Ramos (cell line): ENCODE results near the gene HSPA14.
"Not testable (repeated sequence)": the region's sequence is repeated elsewhere in the genome, so short reads cannot be mapped to it uniquely, and the experiment has no call there.

Source experiments
- in situ Hi-C: fragments of 300-500 bp; cut with MboI; formaldehyde crosslinking; loops from one replicate; pipeline ENCODE4 v1.14.3; 2022; ENCODE audit warnings: low sequenced_read_pairs; ENCODE audit not compliant: unreplicated experiment

The HSPA14 gene

GRCh38 chr10:14837757-14838581 lies at the start of gene HSPA14, which contains the start of the genes CDNF and MSANTD7:
Gene HSPA14 (plus strand): TSS chr10:14838306. CDS start chr10:14838403, 97 bp downstream.
Gene CDNF (minus strand): TSS chr10:14838037. CDS start chr10:14837946, 91 bp downstream.
Gene MSANTD7 (plus strand): TSS chr10:14838306. CDS start chr10:14842285, 3,979 bp downstream.
- in situ Hi-C loops, result loop anchor here (25.0 kb wide), 1 partner anchor 651 kb away; no protein-coding TSS in a partner anchor

DNA sequence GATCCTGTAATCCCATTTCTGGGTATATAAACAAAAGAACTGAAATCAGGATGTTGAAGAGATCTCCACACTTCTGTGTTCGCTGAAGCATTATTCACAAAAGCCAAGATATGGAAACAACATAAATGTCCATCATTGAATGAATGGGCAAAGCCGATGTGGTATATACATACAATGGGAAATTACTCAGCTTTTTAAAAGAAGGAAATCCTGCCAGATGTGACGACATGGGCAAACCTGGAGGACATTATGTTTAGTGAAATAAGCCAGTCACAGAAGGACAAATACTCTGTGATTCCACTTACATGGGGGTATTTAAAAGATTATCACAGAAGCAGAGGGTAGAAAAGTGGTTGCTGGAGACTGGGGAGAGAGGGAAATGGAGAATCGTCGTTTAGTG lies 39.5 kb upstream of the HSPA14 start:
- in situ Hi-C loops, result no loop called here

DNA sequence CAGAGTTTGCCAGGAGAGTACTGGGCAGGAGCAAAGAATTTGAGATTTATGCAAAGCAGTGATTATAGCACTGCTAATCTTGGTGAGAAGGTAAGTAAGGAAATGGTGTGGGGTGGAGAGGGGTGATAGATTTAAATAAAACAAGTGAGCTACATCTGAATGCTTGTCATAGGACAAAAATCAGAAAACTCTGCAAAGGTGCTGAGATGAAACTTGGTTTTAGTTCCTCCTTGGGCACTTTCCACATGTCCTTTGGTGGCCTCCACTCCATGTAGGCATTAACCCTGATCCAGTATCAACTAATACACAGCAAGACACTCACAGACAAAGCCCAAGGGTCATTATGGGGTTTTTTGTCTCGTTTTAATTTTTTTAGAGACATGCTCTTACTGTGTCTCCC lies 37.7 kb upstream of the HSPA14 start:
- in situ Hi-C loops, result no loop called here

DNA sequence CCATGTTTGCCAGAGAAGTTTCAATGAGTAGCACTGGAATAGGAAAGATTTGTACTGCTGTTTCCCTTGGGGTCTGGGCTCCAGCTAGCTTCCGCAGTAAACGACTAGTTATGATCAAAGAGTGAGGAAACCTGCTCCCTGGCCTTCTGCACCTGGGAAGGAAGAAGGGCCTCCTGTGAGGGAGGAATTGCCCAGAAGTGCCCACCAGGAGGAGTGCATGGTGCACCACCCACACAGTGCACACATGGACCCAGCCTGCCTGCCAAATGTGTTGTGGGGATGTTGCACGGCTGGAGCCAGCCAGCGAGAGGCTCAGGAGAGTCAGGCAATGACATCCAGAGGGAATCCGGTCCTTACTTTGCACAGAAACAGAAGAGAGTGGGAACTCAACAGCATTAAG lies 36.4 kb upstream of the HSPA14 start:
- in situ Hi-C loops, result no loop called here

DNA sequence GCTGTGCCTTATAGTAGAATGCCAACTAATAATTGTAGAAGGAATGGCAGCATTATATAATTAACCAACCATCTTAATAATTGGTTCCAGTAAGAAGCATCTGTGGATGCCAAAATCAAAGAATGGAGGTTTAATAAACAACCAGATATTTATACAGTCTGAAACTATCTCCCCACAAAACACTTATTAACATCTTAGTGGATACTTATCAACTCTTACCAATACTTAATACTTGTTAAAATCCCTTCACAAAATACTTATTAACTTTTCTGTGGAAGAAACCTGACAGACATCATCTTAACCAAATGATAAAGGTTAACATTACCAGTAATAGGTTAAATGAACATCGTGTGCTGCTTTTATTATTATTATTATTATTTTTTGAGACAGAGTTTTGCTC lies 34.3 kb upstream of the HSPA14 start:
- in situ Hi-C loops, result no loop called here

- in situ Hi-C loops, result no loop called here
These were observed 31.8 kb upstream of the HSPA14 start for GRCh38 chr10:14806318-14806717.

DNA sequence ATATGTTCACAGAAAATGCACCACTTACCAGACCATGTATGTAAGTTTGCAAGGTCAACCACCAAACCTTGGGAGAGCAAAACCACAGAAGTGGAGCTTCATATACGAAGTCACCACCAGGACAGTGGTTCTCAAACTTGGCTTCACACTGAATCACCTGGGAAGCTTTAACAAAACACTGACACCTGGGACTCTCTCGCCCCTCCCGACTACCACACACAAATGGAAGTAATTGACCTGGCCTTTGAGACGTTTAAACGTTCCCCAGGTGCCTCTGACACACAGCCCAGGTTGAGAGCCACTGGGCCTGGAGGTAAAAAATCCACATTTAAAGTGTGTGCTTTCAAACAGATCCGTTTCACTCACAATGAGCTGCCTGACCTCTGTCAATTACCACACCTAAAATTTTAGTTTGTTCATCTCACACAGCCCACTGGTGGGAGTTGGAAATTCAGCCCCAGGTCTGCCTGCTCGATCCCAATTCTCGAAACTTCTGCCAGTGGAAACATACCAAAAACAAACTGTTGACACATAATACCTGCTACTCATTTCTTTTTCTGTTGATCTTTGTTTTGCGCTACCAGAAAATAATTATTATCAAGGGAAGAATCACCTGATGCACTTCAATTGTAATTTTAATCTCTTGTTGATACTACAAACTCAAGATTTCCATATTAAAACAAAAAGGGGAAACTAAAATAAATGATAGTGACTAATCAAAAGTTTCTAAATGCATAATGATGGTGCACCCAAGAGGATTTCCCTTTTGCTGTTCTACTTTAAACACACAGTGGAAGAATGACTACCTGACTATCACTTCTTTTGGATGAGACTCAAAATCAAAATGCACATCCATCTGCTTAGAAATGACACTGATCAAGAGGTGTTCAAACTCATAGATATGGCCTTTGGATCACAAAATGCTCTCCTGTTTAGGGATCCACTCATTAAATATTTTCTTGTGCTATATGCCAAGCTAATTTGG lies 26.8 kb upstream of the HSPA14 start:
- in situ Hi-C loops, result no loop called here

DNA sequence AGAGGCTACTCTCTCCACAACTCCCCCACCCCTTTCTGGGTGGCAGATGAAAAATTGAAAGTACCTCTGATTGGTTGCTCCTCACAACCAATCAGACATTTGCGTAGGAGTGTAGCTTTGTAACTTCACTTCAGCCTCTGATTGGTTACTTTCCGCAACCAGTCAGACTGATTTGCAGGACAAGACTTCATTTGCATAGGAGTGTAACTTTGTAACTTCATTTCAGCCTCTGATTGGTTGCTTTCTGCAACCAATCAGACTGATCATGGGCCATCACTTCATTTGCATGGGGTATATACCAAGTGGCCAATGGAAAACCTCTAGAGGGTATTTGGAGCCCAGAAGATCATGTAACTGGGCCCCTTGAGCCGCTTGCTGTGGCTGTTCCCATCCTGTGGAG lies 25.8 kb upstream of the HSPA14 start:
- in situ Hi-C loops, result no loop called here

DNA sequence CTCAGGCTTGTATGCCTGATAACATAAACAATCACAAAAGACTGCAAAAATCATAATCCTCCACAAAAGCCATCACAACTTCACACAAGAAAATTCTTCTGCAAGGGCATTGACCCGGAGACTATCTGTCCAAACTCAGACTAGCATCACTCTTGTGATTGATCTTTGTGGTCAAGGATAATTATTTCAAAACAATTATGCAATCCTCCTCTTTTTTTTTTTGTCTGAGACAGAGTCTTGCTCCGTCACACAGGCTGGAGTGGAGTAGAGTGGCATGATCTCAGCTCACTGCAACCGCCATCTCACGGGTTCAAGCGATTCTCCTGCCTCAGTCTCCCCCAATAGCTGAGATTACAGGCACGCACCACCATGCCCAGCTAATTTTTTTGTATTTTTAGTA lies 22.4 kb upstream of the HSPA14 start:
- in situ Hi-C loops, result no loop called here

GRCh38 chr10:14816717-14817116 lies 21.4 kb upstream of the HSPA14 start:
- in situ Hi-C loops, result not testable (repeated sequence)

GRCh38 chr10:14820010-14820774 lies 17.9 kb upstream of the HSPA14 start:
- in situ Hi-C loops, result loop anchor here (5.0 kb wide), 1 partner anchor 318 kb away; no protein-coding TSS in a partner anchor

DNA sequence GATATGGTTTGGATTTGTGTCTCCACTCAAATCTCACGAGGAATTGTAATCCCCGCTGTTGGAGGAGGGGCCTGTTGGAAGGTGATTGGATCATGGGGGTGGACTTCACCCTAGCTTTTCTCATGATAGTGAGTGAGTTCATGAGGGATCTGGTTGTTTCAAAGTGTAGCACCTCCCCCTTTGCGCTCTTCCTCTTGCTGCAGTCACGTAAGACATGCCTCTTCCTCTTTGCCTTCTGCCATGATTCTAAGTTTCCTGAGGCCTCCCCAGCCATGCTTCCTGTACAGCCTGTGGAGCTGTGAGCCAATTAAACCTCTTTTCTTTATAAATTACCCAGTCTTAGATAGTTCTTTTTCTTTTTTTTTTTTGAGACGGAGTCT lies 17.3 kb upstream of the HSPA14 start:
- in situ Hi-C loops, result loop anchor here (5.0 kb wide), 1 partner anchor 318 kb away; no protein-coding TSS in a partner anchor

GRCh38 chr10:14821635-14822375 lies 16.3 kb upstream of the HSPA14 start:
- in situ Hi-C loops, result loop anchor here (5.0 kb wide), 1 partner anchor 320 kb away; no protein-coding TSS in a partner anchor

DNA sequence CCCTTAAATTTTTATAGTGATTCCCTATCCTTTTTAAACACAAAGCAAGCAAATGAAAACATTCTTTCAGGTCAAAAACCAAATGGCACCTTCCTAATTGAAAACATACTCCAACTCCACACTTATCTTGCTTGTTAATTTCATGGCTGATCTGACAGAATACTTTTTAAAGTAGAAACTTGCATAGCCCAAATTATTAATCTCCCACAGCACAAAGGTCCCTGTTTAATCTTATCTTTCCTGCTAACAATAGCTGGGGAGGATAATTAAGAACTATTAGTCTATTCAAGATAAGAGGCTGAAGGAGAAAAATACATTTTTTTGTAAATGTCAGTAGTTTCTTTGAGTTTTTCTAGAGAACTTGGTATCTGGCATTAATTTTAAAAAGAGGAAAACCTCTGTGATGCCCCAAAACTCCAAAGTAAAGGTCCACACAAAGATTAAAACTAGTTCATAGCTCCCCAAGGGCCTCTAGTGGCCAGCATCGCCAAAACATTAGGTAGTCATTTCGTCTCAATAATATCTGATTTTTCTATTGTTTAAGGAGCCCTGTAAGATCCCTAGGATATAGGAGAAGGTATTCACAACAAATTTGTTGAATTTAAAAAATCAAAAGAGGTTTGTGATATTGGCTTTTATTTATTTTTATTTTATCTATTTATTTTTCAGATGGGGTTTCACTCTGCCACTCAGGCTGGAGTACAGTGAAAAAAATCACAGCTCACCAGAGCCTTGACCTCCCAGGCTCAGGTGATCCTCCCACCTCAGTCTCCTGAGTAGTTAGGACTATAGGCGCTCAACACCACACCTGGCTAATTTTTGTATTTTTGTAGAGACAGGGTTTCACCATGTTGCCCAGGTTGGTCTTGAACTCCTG lies 15.0 kb upstream of the HSPA14 start:
- in situ Hi-C loops, result loop anchor here (5.0 kb wide), 1 partner anchor 321 kb away; no protein-coding TSS in a partner anchor

DNA sequence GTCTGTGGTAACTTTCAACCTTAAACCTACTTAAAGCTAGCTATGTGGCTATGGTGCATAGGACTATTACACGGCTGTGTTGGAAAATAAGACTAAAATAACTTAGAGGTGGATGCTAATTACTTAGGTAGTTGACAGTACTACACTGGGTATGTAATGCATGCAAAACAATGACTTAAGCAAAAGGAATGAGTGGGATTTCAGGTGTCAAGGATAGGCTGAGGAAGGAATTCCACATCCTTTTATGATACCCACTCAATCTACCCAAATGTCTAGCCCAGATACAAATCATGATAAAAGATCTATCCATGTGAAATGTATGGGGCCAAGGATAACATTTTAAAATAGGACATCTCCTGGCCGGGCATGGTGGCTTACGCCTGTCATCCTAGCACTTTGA lies 14.1 kb upstream of the HSPA14 start:
- in situ Hi-C loops, result loop anchor here (5.0 kb wide), 1 partner anchor 322 kb away; no protein-coding TSS in a partner anchor

- in situ Hi-C loops, result loop anchor here (25.0 kb wide), 1 partner anchor 639 kb away; no protein-coding TSS in a partner anchor
These were observed 11.9 kb upstream of the HSPA14 start for GRCh38 chr10:14826076-14826829.

GRCh38 chr10:14833106-14833505 lies 5.0 kb upstream of the HSPA14 start:
- in situ Hi-C loops, result loop anchor here (25.0 kb wide), 1 partner anchor 646 kb away; no protein-coding TSS in a partner anchor
